Sigmoid colon (tissue), 7 donors: ENCODE results near the gene SLC5A11. TPM values are rescaled to one million over a fixed set of nuclear protein-coding genes. Genes with fewer than 3 reads are reported as not detected.
A peak's percentile ranks its signal among the peaks of the same experiment; 100 is the strongest.

Experiments used
- DNase-seq: peaks from one replicate; pipeline ENCODE4 v3.0.0-alpha.2; 2019
- H3K27ac ChIP-seq, 4 donors: fragments of 200-600 bp; sonication (generic); one replicate each; pipeline ENCODE4 v1.5.1; 2016 to 2019; ENCODE audit warnings: mild to moderate bottlenecking in 1 of 4
- H3K27me3 ChIP-seq, 3 donors: fragments of 200-600 bp; sonication (generic); one replicate each; pipeline ENCODE4 v1.5.1; 2019; ENCODE audit warnings: mild to moderate bottlenecking in 1 of 3
- H3K36me3 ChIP-seq, 4 donors: fragments of 200-600 bp; sonication (generic); one replicate each; pipeline ENCODE4 v1.5.1; 2016 to 2019
- H3K4me1 ChIP-seq, 4 donors: fragments of 200-600 bp; sonication (generic); one replicate each; pipeline ENCODE4 v1.5.1; 2017 to 2019
- H3K4me3 ChIP-seq, 4 donors: fragments of 200-600 bp; sonication (generic); one replicate each; pipeline ENCODE4 v1.5.1; 2017 to 2019; ENCODE audit warnings: mild to moderate bottlenecking in 2 of 4, moderate library complexity in 1 of 4
- H3K9me3 ChIP-seq, 4 donors: fragments of 200-600 bp in 3 of 4; sonication (generic) in 3 of 4; one replicate each; pipeline versions ENCODE4 v1.5.1 to v1.6.1; 2013 to 2019
- EP300 ChIP-seq, 4 donors: sonication (generic); formaldehyde crosslinking; IDR thresholded peaks; one replicate each; pipeline ENCODE4 v1.6.1; 2017; ENCODE audit warnings: antibody characterized with exemption in 4 of 4
- POLR2A ChIP-seq, 2 donors: fragments of 450-650 bp; IDR thresholded peaks; one replicate each; pipeline ENCODE4 v1.6.1; 2016; ENCODE audit warnings: antibody characterized with exemption in 2 of 2, mild to moderate bottlenecking in 2 of 2, moderate library complexity in 2 of 2
- POLR2AphosphoS5 ChIP-seq, 4 donors: sonication (generic); formaldehyde crosslinking; IDR thresholded peaks; one replicate each; pipeline ENCODE4 v1.6.1; 2017; ENCODE audit warnings: antibody characterized with exemption in 4 of 4
- WGBS, 2 donors: extraction: QIAGEN DNeasy Blood & Tissue Kit; methylation state at CpG; one replicate each; pipeline ENCODE4 v1.1.7; 2013; 5-methylcytosine and 5-hydroxymethylcytosine counted together
- intact Hi-C: fragments of 100-400 bp; cut with DNase I; formaldehyde crosslinking; loops from one replicate; pipeline ENCODE4 v1.15.1; 2023
- polyA plus RNA-seq, 3 donors: library from polyadenylated mRNA; stranded (reverse); fragments of 200-250 nt; gene quantifications; one replicate each; pipeline ENCODE4 v1.2.3, GENCODE V29; 2013
- total RNA-seq, 4 donors: library from RNA; depleted of rRNA; stranded (reverse); fragments of >200 nt; gene quantifications; one replicate each; pipeline ENCODE4 v1.1.0, GENCODE V29; 2016
- TF ChIP-seq, protein P1 (sequence below), 4 experiments: fragments of 450-650 bp in 3 of 4; fragments of 200-600 bp in 1 of 4; IDR thresholded peaks; one replicate each; pipeline ENCODE4 v1.5.1; 2016 to 2019; ENCODE audit warnings: antibody characterized with exemption in 4 of 4, mild to moderate bottlenecking in 3 of 4, moderate library complexity in 2 of 4
- donor health status: healthy with polysubstance abuse.
- donor health status: Bipolar disorder and iron deficiency.
- donor health status: healthy.

SLC5A11 gene
- total and polyA plus RNA-seq, 7 donors, result 0.14 to 1.2 (median 0.19) TPM; not detected in 4

DNA sequence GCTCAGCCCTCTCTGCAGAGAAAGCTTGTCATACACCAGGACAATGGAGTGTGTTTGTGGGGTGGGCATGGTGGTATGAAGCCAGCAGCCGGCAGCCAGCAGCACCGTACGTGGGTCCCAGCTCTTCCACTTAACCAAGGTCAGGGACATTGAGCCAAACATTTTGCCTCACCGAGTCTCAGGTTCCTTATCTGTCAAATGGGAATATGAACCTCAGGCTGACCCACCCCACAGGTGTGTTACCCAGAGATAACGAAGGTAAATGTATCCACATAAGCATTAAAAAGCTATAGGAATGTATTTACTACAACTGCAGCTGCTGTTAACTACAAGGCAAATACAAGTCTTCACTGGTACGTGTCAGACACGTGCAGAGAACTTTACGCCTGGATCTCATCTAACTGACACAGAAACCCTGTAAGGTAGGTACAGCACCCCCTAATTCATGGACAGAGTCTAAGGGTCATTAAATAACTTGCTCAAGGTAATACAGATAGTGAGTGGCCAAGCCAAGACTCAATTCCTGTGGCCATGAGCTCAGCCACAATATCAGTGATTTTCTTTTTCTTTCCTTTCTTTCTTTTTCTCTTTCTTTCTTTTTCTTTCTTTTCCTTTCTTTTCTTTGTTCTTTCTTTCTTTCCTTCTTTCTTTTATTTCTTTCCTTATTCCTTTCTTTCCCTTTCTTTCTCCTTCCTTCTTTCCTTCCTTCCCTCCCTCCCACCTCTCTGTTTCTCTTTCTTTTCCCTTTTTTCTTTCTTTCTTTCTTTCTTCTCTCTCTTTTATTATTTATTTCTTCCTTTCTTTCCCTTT lies 990 bp downstream of the SLC5A11 start:
- no peak for TF ChIP-seq POLR2A (IDR thresholded peaks at IDR 0.05)
- no peaks in the 10 kb centered on the region for H3K9me3 ChIP-seq
- no peaks in the 10 kb centered on the region for H3K4me1 ChIP-seq
- 23 to 58% methylated on average over 8 of the region's 8 CpGs for WGBS, 2 donors
- H3K36me3 ChIP-seq, result no peaks in the 10 kb centered on the region
- no peak overlapping the region for H3K4me3 ChIP-seq
- H3K27ac ChIP-seq, result no peak overlapping the region
- intact Hi-C loops, result no loop called here
- H3K27me3 ChIP-seq, result no peaks in the 10 kb centered on the region
- peak; percentile 15 for DNase-seq

DNA sequence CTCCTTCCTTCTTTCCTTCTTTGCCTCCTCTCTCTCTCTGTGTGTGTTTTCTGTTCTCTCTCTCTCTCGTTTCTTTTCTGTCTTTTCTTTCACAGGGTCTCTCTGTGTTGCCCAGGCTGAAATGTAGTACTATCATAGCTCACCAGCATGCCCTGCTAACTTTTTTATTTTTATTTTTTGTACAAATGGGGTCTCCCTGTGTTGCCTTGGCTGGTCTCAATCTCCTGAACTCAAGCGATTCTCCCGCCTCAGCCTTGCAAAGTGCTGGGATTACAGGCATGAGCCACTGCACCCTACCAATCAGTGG lies 1.5 kb downstream of the SLC5A11 start:
- DNase-seq, result no peak
- H3K27ac ChIP-seq, result no peak overlapping the region
- peaks cover 0 to 5% (median 2%) of the 10 kb centered on the region in 4 donors for H3K4me1 ChIP-seq
- no peaks in the 10 kb centered on the region for H3K36me3 ChIP-seq
- no peaks in the 10 kb centered on the region for H3K9me3 ChIP-seq
- 84 to 90% methylated on average over 3 of the region's 3 CpGs for WGBS, 2 donors
- H3K4me3 ChIP-seq, result no peak overlapping the region
- no peak for TF ChIP-seq POLR2AphosphoS5 (IDR thresholded peaks at IDR 0.05)
- TF ChIP-seq, protein P1, sequence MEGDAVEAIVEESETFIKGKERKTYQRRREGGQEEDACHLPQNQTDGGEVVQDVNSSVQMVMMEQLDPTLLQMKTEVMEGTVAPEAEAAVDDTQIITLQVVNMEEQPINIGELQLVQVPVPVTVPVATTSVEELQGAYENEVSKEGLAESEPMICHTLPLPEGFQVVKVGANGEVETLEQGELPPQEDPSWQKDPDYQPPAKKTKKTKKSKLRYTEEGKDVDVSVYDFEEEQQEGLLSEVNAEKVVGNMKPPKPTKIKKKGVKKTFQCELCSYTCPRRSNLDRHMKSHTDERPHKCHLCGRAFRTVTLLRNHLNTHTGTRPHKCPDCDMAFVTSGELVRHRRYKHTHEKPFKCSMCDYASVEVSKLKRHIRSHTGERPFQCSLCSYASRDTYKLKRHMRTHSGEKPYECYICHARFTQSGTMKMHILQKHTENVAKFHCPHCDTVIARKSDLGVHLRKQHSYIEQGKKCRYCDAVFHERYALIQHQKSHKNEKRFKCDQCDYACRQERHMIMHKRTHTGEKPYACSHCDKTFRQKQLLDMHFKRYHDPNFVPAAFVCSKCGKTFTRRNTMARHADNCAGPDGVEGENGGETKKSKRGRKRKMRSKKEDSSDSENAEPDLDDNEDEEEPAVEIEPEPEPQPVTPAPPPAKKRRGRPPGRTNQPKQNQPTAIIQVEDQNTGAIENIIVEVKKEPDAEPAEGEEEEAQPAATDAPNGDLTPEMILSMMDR (IDR thresholded peaks at IDR 0.05), result no peak
- no peak for TF ChIP-seq POLR2A (IDR thresholded peaks at IDR 0.05)
- no peak for TF ChIP-seq EP300 (IDR thresholded peaks at IDR 0.05)
- intact Hi-C loops, result no loop called here
- no peaks in the 10 kb centered on the region for H3K27me3 ChIP-seq

DNA sequence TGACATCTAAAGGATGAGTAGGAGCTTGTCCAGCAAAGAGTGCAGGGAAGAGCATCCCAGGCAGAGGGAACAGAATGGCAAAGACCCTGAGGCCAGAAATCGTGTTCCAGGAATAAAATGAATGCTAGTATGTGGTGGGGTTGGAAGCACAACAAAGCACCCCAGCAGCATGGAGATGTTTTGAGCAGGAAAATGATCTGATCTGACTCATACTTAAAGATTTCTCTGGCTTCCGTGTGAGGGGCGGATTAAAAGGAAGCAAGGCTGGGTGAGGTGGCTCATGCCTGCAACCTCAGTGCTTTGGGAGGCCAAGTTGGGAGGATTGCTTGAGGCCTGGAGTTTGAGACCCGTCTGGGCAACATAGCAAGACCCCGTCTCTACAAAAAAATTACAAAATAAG lies 2.3 kb downstream of the SLC5A11 start:
- TF ChIP-seq, protein P1 (IDR thresholded peaks at IDR 0.05), result no peak
- TF ChIP-seq POLR2AphosphoS5 (IDR thresholded peaks at IDR 0.05) (no peak), EP300 (IDR thresholded peaks at IDR 0.05) (no peak), POLR2A (IDR thresholded peaks at IDR 0.05) (no peak)
- no peaks in the 10 kb centered on the region for H3K27me3 ChIP-seq
- H3K4me1 ChIP-seq, result peaks cover 0 to 9% (median 4%) of the 10 kb centered on the region in 4 donors
- WGBS, 2 donors, result 83 to 86% methylated on average over 5 of the region's 5 CpGs
- no peak overlapping the region for H3K27ac ChIP-seq
- DNase-seq, result peak; percentile 20
- intact Hi-C loops, result no loop called here
- no peaks in the 10 kb centered on the region for H3K36me3 ChIP-seq
- no peak overlapping the region for H3K4me3 ChIP-seq
- no peaks in the 10 kb centered on the region for H3K9me3 ChIP-seq

DNA sequence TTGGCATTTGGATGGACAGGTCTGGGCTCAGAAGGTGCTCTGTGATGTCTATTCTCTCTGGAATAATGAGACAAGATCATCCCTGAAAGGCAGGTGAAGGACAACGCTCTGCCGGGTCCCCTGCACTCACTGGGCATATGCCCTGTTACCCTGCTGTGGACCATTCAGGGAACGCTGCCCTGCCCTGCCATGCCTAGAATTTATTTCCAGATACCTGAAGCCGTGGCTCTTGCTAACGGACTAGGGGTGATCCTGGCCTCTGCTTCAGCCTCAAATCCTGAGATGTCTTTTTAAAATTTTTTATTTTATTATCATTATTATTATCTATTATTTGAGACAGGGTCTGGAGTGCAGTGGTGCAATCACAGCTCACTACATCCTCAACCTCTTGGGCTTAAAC lies 3.9 kb downstream of the SLC5A11 start:
- Histone ChIP-seq H3K27me3 (no peaks in the 10 kb centered on the region), H3K4me1 (peaks cover 0 to 24% (median 14%) of the 10 kb centered on the region in 4 donors), H3K27ac (no peak overlapping the region), H3K36me3 (no peaks in the 10 kb centered on the region), H3K4me3 (no peak overlapping the region), H3K9me3 (no peaks in the 10 kb centered on the region)
- intact Hi-C loops, result no loop called here
- 81 to 92% methylated on average over 5 of the region's 5 CpGs for WGBS, 2 donors
- DNase-seq, result peak; percentile 40
- TF ChIP-seq EP300 (IDR thresholded peaks at IDR 0.05), result no peak
- no peak for TF ChIP-seq POLR2A (IDR thresholded peaks at IDR 0.05)
- no peak for TF ChIP-seq POLR2AphosphoS5 (IDR thresholded peaks at IDR 0.05)
- TF ChIP-seq, protein P1 (IDR thresholded peaks at IDR 0.05), result no peak

DNA sequence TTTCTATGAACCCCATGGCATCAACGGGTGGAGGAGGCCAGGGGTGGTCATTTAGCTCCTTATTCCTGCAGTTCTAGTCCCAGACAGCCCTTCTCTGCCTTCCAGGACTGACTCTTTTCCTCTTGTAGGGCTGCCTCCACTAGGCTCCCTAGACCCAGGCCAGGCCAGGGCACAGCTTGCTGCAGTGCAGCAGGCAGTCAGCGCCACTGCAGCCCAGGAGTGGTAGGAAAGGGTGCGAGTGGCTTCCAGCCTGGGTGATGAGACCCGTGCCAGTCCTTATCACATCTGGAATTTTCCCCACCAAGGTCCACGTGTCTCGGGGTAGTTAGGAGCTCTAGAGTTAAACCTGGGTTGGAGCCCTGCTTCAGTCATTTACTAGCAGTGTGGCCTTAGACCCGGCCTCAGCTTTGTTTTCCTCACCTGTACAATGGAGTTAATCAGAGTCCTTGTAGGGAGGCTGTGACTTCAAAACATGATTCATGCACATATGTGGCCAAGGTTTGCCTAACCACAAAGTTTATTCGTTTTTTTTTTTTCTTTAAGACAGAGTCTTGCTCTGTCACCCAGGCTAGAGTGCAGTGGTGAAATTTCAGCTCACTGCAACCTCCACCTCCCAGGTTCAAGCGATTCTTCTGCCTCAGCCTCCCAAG lies 4.7 kb downstream of the SLC5A11 start:
- Histone ChIP-seq H3K9me3 (no peaks in the 10 kb centered on the region), H3K4me3 (no peak overlapping the region), H3K27me3 (no peaks in the 10 kb centered on the region), H3K4me1 (peaks cover 0 to 26% (median 16%) of the 10 kb centered on the region in 4 donors), H3K27ac (no peak overlapping the region), H3K36me3 (no peaks in the 10 kb centered on the region)
- WGBS, 2 donors, result 74 to 78% methylated on average over 9 of the region's 9 CpGs
- DNase-seq, result peak; percentile 34
- TF ChIP-seq POLR2A (IDR thresholded peaks at IDR 0.05) (no peak), EP300 (IDR thresholded peaks at IDR 0.05) (no peak), POLR2AphosphoS5 (IDR thresholded peaks at IDR 0.05) (no peak)
- TF ChIP-seq, protein P1 (IDR thresholded peaks at IDR 0.05), result no peak
- intact Hi-C loops, result no loop called here
